ENCODE measurements around the gene INPP5J.

DNA sequence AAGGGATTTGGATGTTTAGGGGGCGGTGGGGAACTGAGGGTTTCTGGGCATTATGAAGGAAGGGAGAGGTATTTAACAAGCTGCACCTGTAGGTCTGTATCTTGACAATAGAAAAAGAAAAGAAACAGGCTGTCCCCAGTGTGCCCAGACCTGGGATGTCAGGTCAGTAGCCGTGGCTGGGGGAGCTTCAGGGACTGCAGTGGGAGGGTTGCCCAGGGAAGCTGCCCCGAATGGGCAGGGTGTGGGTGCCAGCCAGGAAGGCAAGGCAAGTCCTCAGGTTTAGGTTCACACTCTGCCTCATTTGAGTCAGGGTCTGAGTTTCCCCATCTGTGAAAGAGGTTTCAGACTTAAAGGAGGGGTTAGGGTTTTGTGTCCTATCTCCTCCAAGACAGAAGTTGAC lies 1.5 kb downstream of the INPP5J start:
- TF ChIP-seq CTCF (conservative IDR thresholded peaks at IDR 0.05; ENCODE audit: low read depth, low read length) (no peak), EZH2phosphoT487 (IDR thresholded peaks at IDR 0.05; ENCODE audit: borderline replicate concordance, low read length) (no peak)

Data from PC-3 (cell line).